A549 (cell line): Measurements from ENCODE around the gene RANBP6. TPM values are rescaled to one million over a fixed set of nuclear protein-coding genes. Genes with fewer than 3 reads are reported as not detected.

Experiments used
- ATAC-seq, 2 experiments: fragments of 200-7000 bp in 1 of 2; fragments of >200 bp in 1 of 2; cut with Nextera tagmentation in 1 of 2; cut with Tn5 transposase in 1 of 2; 3 replicates each; pipeline versions ENCODE4 v1.8.0 to v1.9.1; 2018 to 2020; ENCODE audit warnings: mild to moderate bottlenecking in 1 of 2, moderate library complexity in 1 of 2
- CTCF ChIA-PET: fragments of 300-600 bp; sonication (Branson Sonifier 250); formaldehyde crosslinking; extraction: SDS; loops from one replicate; lab custom pipeline; 2021; ENCODE audit warnings: antibody characterized with exemption, inconsistent platforms; lab: Yijun Ruan, JAX
- POLR2A ChIA-PET: fragments of 350-600 bp; formaldehyde crosslinking; extraction: SDS; loops from one replicate; lab custom pipeline; 2021; ENCODE audit warnings: antibody characterized with exemption, inconsistent platforms; lab: Yijun Ruan, JAX
- DNase-seq, 2 experiments: peaks; one replicate each; pipeline versions ENCODE4 v3.0.0 to v3.0.0-alpha.2; 2011 to 2016; ENCODE audit warnings: low read depth in 1 of 2, low spot score in 1 of 2
- FAIRE-seq: peaks from 2 replicates; lab custom pipeline; 2011; peaks lifted over from hg19 to GRCh38; lab: Jason Lieb, UNC
- H3K27ac ChIP-seq, 2 experiments: fragments of >200 bp; sonication (Bioruptor Twin); formaldehyde crosslinking; 3 replicates each; pipeline ENCODE4 v1.5.1; 2016 to 2017
- H3K4me1 ChIP-seq: fragments of >200 bp; sonication (Bioruptor Twin); formaldehyde crosslinking; 3 replicates; pipeline ENCODE4 v1.6.1; 2016
- H3K4me2 ChIP-seq: fragments of >200 bp; sonication (Bioruptor Twin); formaldehyde crosslinking; 3 replicates; pipeline ENCODE4 v1.6.1; 2016
- H3K4me3 ChIP-seq: fragments of >200 bp; sonication (Bioruptor Twin); formaldehyde crosslinking; 3 replicates; pipeline ENCODE4 v1.5.1; 2016
- H3K9me3 ChIP-seq: fragments of >200 bp; sonication (Bioruptor Twin); formaldehyde crosslinking; 3 replicates; pipeline ENCODE4 v1.6.1; 2016
- CBX2 ChIP-seq: fragments of 200-600 bp; sonication (generic); IDR thresholded peaks from 2 replicates; pipeline ENCODE4 v1.6.1; 2016; ENCODE audit warnings: low read depth, mild to moderate bottlenecking, borderline replicate concordance
- CBX8 ChIP-seq: fragments of 200-600 bp; sonication (generic); IDR thresholded peaks from 2 replicates; pipeline ENCODE4 v1.6.1; 2016
- CEBPB ChIP-seq, 2 experiments: fragments of >200 bp in 1 of 2; sonication (Bioruptor Twin) in 1 of 2; formaldehyde crosslinking in 1 of 2; IDR thresholded peaks; 2 replicates each; pipeline ENCODE4 v1.6.1; 2012 to 2016
- CHD2 ChIP-seq: fragments of 150-350 bp; IDR thresholded peaks from 2 replicates; pipeline ENCODE4 v1.6.1; 2014; ENCODE audit warnings: low read length; ENCODE audit not compliant: partially characterized antibody
- CHD4 ChIP-seq: fragments of 200-600 bp; sonication (generic); IDR thresholded peaks from 2 replicates; pipeline ENCODE4 v1.6.1; 2016; ENCODE audit warnings: antibody characterized with exemption, mild to moderate bottlenecking, borderline replicate concordance
- EHF ChIP-seq: fragments of 250-450 bp; sonication (Bioruptor Pico); IDR thresholded peaks from 2 replicates; pipeline ENCODE4 v1.5.0; 2020; ENCODE audit warnings: mild to moderate bottlenecking
- EHMT2 ChIP-seq: fragments of 200-600 bp; sonication (generic); IDR thresholded peaks from 2 replicates; pipeline ENCODE4 v1.6.1; 2016; ENCODE audit warnings: antibody characterized with exemption, low read depth, mild to moderate bottlenecking, moderate library complexity
- FOSB ChIP-seq: fragments of 250-450 bp; sonication (Bioruptor Pico); IDR thresholded peaks from 2 replicates; pipeline ENCODE4 v1.5.0; 2020; ENCODE audit warnings: mild to moderate bottlenecking, moderate library complexity
- FOSL2 ChIP-seq, 2 experiments: fragments of 450-650 bp in 1 of 2; fragments of >200 bp in 1 of 2; sonication (Bioruptor Twin) in 1 of 2; formaldehyde crosslinking; IDR thresholded peaks; 2 replicates each; pipeline versions ENCODE4 v1.5.0 to v1.6.1; 2016 to 2020; ENCODE audit warnings: mild to moderate bottlenecking in 1 of 2, moderate library complexity in 1 of 2
- FOXS1 ChIP-seq: fragments of 250-450 bp; sonication (Bioruptor Pico); IDR thresholded peaks from 2 replicates; pipeline ENCODE4 v1.5.0; 2020; ENCODE audit warnings: mild to moderate bottlenecking, moderate library complexity
- HDAC2 ChIP-seq: fragments of 200-600 bp; sonication (generic); IDR thresholded peaks from 2 replicates; pipeline ENCODE4 v1.6.1; 2016
- HES2 ChIP-seq: fragments of >200 bp; sonication (Bioruptor Twin); formaldehyde crosslinking; IDR thresholded peaks from 2 replicates; pipeline ENCODE4 v1.6.1; 2016
- HOXB5 ChIP-seq: fragments of 250-450 bp; sonication (Bioruptor Pico); IDR thresholded peaks from 2 replicates; pipeline ENCODE4 v1.5.0; 2020; ENCODE audit warnings: mild to moderate bottlenecking, moderate library complexity
- JUN ChIP-seq, 2 experiments: fragments of >200 bp; sonication (Bioruptor Twin); formaldehyde crosslinking; IDR thresholded peaks; 2 replicates in 1 of 2; 3 replicates in 1 of 2; pipeline ENCODE4 v1.6.1; 2016 to 2017
- JUNB ChIP-seq: fragments of >200 bp; sonication (Bioruptor Twin); formaldehyde crosslinking; IDR thresholded peaks from 2 replicates; pipeline ENCODE4 v1.6.1; 2016
- KDM5A ChIP-seq: fragments of 200-600 bp; sonication (generic); IDR thresholded peaks from 2 replicates; pipeline ENCODE4 v1.6.1; 2016; ENCODE audit warnings: antibody characterized with exemption, mild to moderate bottlenecking
- MAFK ChIP-seq: fragments of 450-650 bp; IDR thresholded peaks from 2 replicates; pipeline ENCODE4 v1.6.1; 2014; ENCODE audit not compliant: partially characterized antibody
- MAZ ChIP-seq: fragments of 150-350 bp; IDR thresholded peaks from 2 replicates; pipeline ENCODE4 v1.6.1; 2014; ENCODE audit warnings: antibody characterized with exemption, low read depth, low read length, borderline replicate concordance
- MYC ChIP-seq: IDR thresholded peaks from 2 replicates; pipeline ENCODE4 v1.6.1; 2012; ENCODE audit warnings: mild to moderate bottlenecking, inconsistent platforms, low read length, improper control_type of control experiment, borderline replicate concordance
- NFE2L2 ChIP-seq: fragments of 150-350 bp; conservative IDR thresholded peaks from 2 replicates; pipeline ENCODE4 v1.6.1; 2014; ENCODE audit warnings: low read length
- NPAS2 ChIP-seq: fragments of 250-450 bp; sonication (Bioruptor Pico); IDR thresholded peaks from 2 replicates; pipeline ENCODE4 v1.8.0; 2022; ENCODE audit warnings: mild to moderate bottlenecking, moderate library complexity, borderline replicate concordance
- NR3C1 ChIP-seq: fragments of >200 bp; sonication (Bioruptor Twin); formaldehyde crosslinking; IDR thresholded peaks from 3 replicates; pipeline ENCODE4 v1.6.1; 2017
- PBX3 ChIP-seq: IDR thresholded peaks from 2 replicates; pipeline ENCODE4 v1.6.1; 2012
- POLR2AphosphoS2 ChIP-seq: conservative IDR thresholded peaks from 2 replicates; pipeline ENCODE4 v1.6.1; 2012; ENCODE audit warnings: low read length, improper control_type of control experiment, inconsistent platforms
- RFX5 ChIP-seq: fragments of 450-650 bp; IDR thresholded peaks from 2 replicates; pipeline ENCODE4 v1.7.1; 2014; ENCODE audit warnings: antibody characterized with exemption, mild to moderate bottlenecking, moderate library complexity
- RNF2 ChIP-seq: fragments of 200-600 bp; sonication (generic); IDR thresholded peaks from 2 replicates; pipeline ENCODE4 v1.6.1; 2016; ENCODE audit warnings: low read depth, mild to moderate bottlenecking, antibody characterized with exemption, moderate library complexity, borderline replicate concordance
- TP53 ChIP-seq: fragments of 250-450 bp; sonication (Bioruptor Pico); IDR thresholded peaks from 2 replicates; pipeline ENCODE4 v1.5.0; 2021; ENCODE audit warnings: mild to moderate bottlenecking, moderate library complexity
- ZC3H11A ChIP-seq: fragments of 450-650 bp; IDR thresholded peaks from 2 replicates; pipeline ENCODE4 v1.6.1; 2014; ENCODE audit warnings: antibody characterized with exemption, mild to moderate bottlenecking
- ZSCAN20 ChIP-seq: fragments of 250-450 bp; sonication (Bioruptor Pico); IDR thresholded peaks from 2 replicates; pipeline ENCODE4 v1.8.0; 2022; ENCODE audit warnings: mild to moderate bottlenecking, moderate library complexity
- WGBS: methylation state at CpG from one replicate; pipeline ENCODE4 v1.1.6; 2017; ENCODE audit errors: missing lambda C conversion rate; 5-methylcytosine and 5-hydroxymethylcytosine counted together
- polyA plus RNA-seq, 4 experiments: library from polyadenylated mRNA; depleted of rRNA in 3 of 4; stranded (reverse); fragments of >200 nt; fragmentation: RNase III in 1 of 4; extraction: RNeasy Plus Mini Kit Qiagen cat#74134 plus additional on column Dnase treatment in 1 of 4; gene quantifications; 2 replicates in 3 of 4; 3 replicates in 1 of 4; pipeline ENCODE4 v1.2.3, GENCODE V29; 2011 to 2017
- TF ChIP-seq, protein P1 (sequence below): fragments of 200-600 bp; sonication (generic); IDR thresholded peaks from 2 replicates; pipeline ENCODE4 v1.6.1; 2016; ENCODE audit warnings: antibody characterized with exemption, mild to moderate bottlenecking, moderate library complexity

RANBP6 gene
- polyA plus RNA-seq, 2 of the 4 experiments (the other 2 are of a cell fraction) = 17.4 to 19.6 TPM

GRCh38 chr9:5994493-5994892 is 20.9 kb downstream of the RANBP6 start (continued):
- no peak for TF ChIP-seq PBX3
- TF ChIP-seq CHD4 = no peak
- no peak for TF ChIP-seq NPAS2 (CRISPR knock-in tag)
- no peak for TF ChIP-seq EHMT2
- no peak for TF ChIP-seq HDAC2

GRCh38 chr9:5988265-5988664 is 27.2 kb downstream of the RANBP6 start:
- no peaks in the 10 kb centered on the region for H3K4me1 ChIP-seq
- 96% methylated on average over 5 of the region's 5 CpGs for WGBS
- no peak for TF ChIP-seq NR3C1
- no peak for TF ChIP-seq CBX2
- TF ChIP-seq ZC3H11A = no peak
- no peak for TF ChIP-seq MAZ
- no peak for TF ChIP-seq NFE2L2
- TF ChIP-seq ZSCAN20 (CRISPR knock-in tag) = no peak
- no peak overlapping the region for H3K4me3 ChIP-seq
- H3K4me2 ChIP-seq = no peak overlapping the region
- DNase-seq (peak in 1 of 2 experiments; percentile 3), ATAC-seq (no peak), FAIRE-seq (peak; percentile 7)
- ChIA-PET CTCF (interaction anchor here (1.0 kb wide), 1 partner anchor 10 kb away, joined by 3 read pairs; no protein-coding TSS in a partner anchor), POLR2A (interaction anchor here (0.7 kb wide), 1 partner anchor 20 kb away, joined by 3 read pairs; a partner anchor contains a TSS)
- no peaks in the 10 kb centered on the region for H3K9me3 ChIP-seq
- no peak overlapping the region for H3K27ac ChIP-seq

DNA sequence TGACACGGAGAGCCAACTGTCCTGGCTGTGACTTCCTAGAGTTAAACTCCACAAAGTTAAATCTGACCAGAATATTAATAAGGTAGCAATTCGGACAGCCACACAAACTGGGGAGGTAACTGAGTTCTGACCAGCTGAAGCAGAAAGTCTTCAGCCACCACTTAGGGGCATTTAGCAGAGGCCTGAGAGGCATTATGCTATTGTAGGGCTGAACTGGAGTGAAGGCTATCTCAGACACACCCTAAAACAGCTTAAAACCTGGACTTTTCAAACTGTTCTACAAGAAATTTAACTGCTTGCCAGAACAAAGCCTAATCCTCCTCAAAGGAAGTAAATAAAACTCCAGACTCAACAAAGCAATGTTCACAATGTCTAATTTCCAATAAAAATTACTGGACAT is 32.4 kb downstream of the RANBP6 start:
- no peaks in the 10 kb centered on the region for H3K4me1 ChIP-seq
- WGBS = 85% methylated on average over 2 of the region's 2 CpGs
- H3K4me2 ChIP-seq = no peak overlapping the region
- FAIRE-seq = no peak
- no peak for TF ChIP-seq FOXS1 (CRISPR knock-in tag)
- TF ChIP-seq HES2 = no peak
- TF ChIP-seq TP53 = no peak
- TF ChIP-seq NFE2L2 = no peak
- no peak for TF ChIP-seq NPAS2 (CRISPR knock-in tag)
- no peak for TF ChIP-seq RFX5
- no peak for TF ChIP-seq POLR2AphosphoS2
- TF ChIP-seq EHF (CRISPR knock-in tag) = no peak
- TF ChIP-seq MAFK = no peak
- TF ChIP-seq JUNB = no peak
- no peak for TF ChIP-seq MYC
- no peak for TF ChIP-seq JUN (IDR thresholded peaks at IDR 0.05)
- no peak for TF ChIP-seq RNF2
- no peak for TF ChIP-seq FOSL2 (IDR thresholded peaks at IDR 0.05)
- no peak for TF ChIP-seq FOSL2 (CRISPR knock-in tag; IDR thresholded peaks at IDR 0.05)
- ATAC-seq = no peak
- no peak for DNase-seq
- no peak overlapping the region for H3K27ac ChIP-seq
- H3K9me3 ChIP-seq = no peaks in the 10 kb centered on the region
- POLR2A ChIA-PET = no interaction called here
- H3K4me3 ChIP-seq = no peak overlapping the region
- CTCF ChIA-PET = interaction anchor here (1.4 kb wide), 1 partner anchor 12 kb away, joined by 4 read pairs; no protein-coding TSS in a partner anchor

- WGBS = 55% methylated on average over 2 of the region's 2 CpGs
- Histone ChIP-seq H3K27ac (no peak overlapping the region), H3K4me1 (no peaks in the 10 kb centered on the region), H3K4me3 (no peak overlapping the region), H3K4me2 (no peak overlapping the region), H3K9me3 (no peaks in the 10 kb centered on the region)
- ATAC-seq (no peak), DNase-seq (no peak), FAIRE-seq (no peak)
- POLR2A ChIA-PET = no interaction called here
- CTCF ChIA-PET = interaction anchor here (1.4 kb wide), 1 partner anchor 11 kb away, joined by 4 read pairs; no protein-coding TSS in a partner anchor
- TF ChIP-seq HOXB5 (CRISPR knock-in tag) = no peak
- TF ChIP-seq CEBPB (IDR thresholded peaks at IDR 0.05) = no peak
- no peak for TF ChIP-seq FOSB
- no peak for TF ChIP-seq KDM5A
- no peak for TF ChIP-seq POLR2AphosphoS2
- TF ChIP-seq ZC3H11A = no peak
- TF ChIP-seq CBX8 = no peak
- TF ChIP-seq, protein P1, sequence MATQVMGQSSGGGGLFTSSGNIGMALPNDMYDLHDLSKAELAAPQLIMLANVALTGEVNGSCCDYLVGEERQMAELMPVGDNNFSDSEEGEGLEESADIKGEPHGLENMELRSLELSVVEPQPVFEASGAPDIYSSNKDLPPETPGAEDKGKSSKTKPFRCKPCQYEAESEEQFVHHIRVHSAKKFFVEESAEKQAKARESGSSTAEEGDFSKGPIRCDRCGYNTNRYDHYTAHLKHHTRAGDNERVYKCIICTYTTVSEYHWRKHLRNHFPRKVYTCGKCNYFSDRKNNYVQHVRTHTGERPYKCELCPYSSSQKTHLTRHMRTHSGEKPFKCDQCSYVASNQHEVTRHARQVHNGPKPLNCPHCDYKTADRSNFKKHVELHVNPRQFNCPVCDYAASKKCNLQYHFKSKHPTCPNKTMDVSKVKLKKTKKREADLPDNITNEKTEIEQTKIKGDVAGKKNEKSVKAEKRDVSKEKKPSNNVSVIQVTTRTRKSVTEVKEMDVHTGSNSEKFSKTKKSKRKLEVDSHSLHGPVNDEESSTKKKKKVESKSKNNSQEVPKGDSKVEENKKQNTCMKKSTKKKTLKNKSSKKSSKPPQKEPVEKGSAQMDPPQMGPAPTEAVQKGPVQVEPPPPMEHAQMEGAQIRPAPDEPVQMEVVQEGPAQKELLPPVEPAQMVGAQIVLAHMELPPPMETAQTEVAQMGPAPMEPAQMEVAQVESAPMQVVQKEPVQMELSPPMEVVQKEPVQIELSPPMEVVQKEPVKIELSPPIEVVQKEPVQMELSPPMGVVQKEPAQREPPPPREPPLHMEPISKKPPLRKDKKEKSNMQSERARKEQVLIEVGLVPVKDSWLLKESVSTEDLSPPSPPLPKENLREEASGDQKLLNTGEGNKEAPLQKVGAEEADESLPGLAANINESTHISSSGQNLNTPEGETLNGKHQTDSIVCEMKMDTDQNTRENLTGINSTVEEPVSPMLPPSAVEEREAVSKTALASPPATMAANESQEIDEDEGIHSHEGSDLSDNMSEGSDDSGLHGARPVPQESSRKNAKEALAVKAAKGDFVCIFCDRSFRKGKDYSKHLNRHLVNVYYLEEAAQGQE = no peak
- TF ChIP-seq CHD2 = no peak
Observed at GRCh38 chr9:5982317-5982716, 33.1 kb downstream of the RANBP6 start.
